ENCODE data around the gene LTA. TPM values are rescaled to one million over a fixed set of nuclear protein-coding genes. Genes with fewer than 3 reads are reported as not detected.
"Not testable (repeated sequence)": the region's sequence is repeated elsewhere in the genome, so short reads cannot be mapped to it uniquely, and the experiment has no call there.

Gene LTA
- polyA plus RNA-seq, 3 donors: 0.13 to 0.15 (median 0.14) TPM

- peak; percentile 95 to 99 (median 97) for DNase-seq (ENCODE audit: low read depth in 3 of 3, low spot score in 2 of 3)
Observed at GRCh38 chr6:31541658-31542521, 30.2 kb upstream of the LTA start, which contains the start of gene DDX39B. TSS of gene DDX39B (minus strand) at chr6:31542003. CDS start at chr6:31540532, 1,471 bp downstream.

- DNase-seq (ENCODE audit: low read depth in 3 of 3, low spot score in 2 of 3): no peak
Observed at GRCh38 chr6:31543639-31544038, 28.4 kb upstream of the LTA start.

- no peak for DNase-seq (ENCODE audit: low read depth in 3 of 3, low spot score in 2 of 3)
Observed at GRCh38 chr6:31544676-31545075, 27.4 kb upstream of the LTA start.

- no peak for DNase-seq (ENCODE audit: low read depth in 3 of 3, low spot score in 2 of 3)
Observed at GRCh38 chr6:31545291-31545690, 26.8 kb upstream of the LTA start.

GRCh38 chr6:31546339-31546957 is 25.6 kb upstream of the LTA start, which contains the start of gene ATP6V1G2:
TSS of gene ATP6V1G2 (minus strand) at chr6:31546608. CDS start at chr6:31546559, 49 bp downstream.
- peak; percentile 73 to 80 (median 75) for DNase-seq (ENCODE audit: low read depth in 3 of 3, low spot score in 2 of 3)

- DNase-seq (ENCODE audit: low read depth in 3 of 3, low spot score in 2 of 3): peak; percentile 92 to 94 (median 93)
Observed at GRCh38 chr6:31546958-31547726, 24.9 kb upstream of the LTA start, which contains the start of gene NFKBIL1. TSS of gene NFKBIL1 (plus strand) at chr6:31547608. CDS start at chr6:31547695, 87 bp downstream.

- no peak for DNase-seq (ENCODE audit: low read depth in 3 of 3, low spot score in 2 of 3)
Observed at GRCh38 chr6:31547727-31548543, 24.2 kb upstream of the LTA start.

- no peak for DNase-seq (ENCODE audit: low read depth in 3 of 3, low spot score in 2 of 3)
Observed at GRCh38 chr6:31548544-31548873, 23.6 kb upstream of the LTA start.

- DNase-seq (ENCODE audit: low read depth in 3 of 3, low spot score in 2 of 3): not testable (repeated sequence)
Observed at GRCh38 chr6:31551371-31551770, 20.7 kb upstream of the LTA start.

GRCh38 chr6:31556307-31556706 is 15.8 kb upstream of the LTA start:
- DNase-seq (ENCODE audit: low read depth in 3 of 3, low spot score in 2 of 3): no peak

GRCh38 chr6:31557443-31558317 is 14.4 kb upstream of the LTA start:
- no peak for DNase-seq (ENCODE audit: low read depth in 3 of 3, low spot score in 2 of 3)

GRCh38 chr6:31558318-31558625 is 13.8 kb upstream of the LTA start:
- no peak for DNase-seq (ENCODE audit: low read depth in 3 of 3, low spot score in 2 of 3)

- no peak for DNase-seq (ENCODE audit: low read depth in 3 of 3, low spot score in 2 of 3)
Observed at GRCh38 chr6:31558631-31559500, 13.2 kb upstream of the LTA start.

- no peak for DNase-seq (ENCODE audit: low read depth in 3 of 3, low spot score in 2 of 3)
Observed at GRCh38 chr6:31559606-31559957, 12.5 kb upstream of the LTA start.

GRCh38 chr6:31559958-31560696 is 12.0 kb upstream of the LTA start:
- no peak for DNase-seq (ENCODE audit: low read depth in 3 of 3, low spot score in 2 of 3)

GRCh38 chr6:31560697-31561058 is 11.4 kb upstream of the LTA start:
- no peak for DNase-seq (ENCODE audit: low read depth in 3 of 3, low spot score in 2 of 3)

GRCh38 chr6:31567531-31568370 is 4.3 kb upstream of the LTA start:
- DNase-seq (ENCODE audit: low read depth in 3 of 3, low spot score in 2 of 3): no peak

Data from right renal cortex interstitium (tissue), 3 donors.